AG04449 (cell line): ENCODE data around the gene ARHGAP45.

Experiments
- CTCF ChIA-PET: fragments of 350-600 bp; formaldehyde crosslinking; extraction: SDS; loops from one replicate; lab custom pipeline; 2021; ENCODE audit warnings: antibody characterized with exemption; lab: Yijun Ruan, JAX
- POLR2A ChIA-PET: fragments of 400-600, 350-600 bp; formaldehyde crosslinking; extraction: SDS; loops from one replicate; lab custom pipeline; 2020; ENCODE audit warnings: antibody characterized with exemption, inconsistent platforms; lab: Yijun Ruan, JAX
- DNase-seq: peaks from one replicate; pipeline ENCODE4 v3.0.0-alpha.2; 2010; ENCODE audit warnings: low read depth, low spot score
- H3K4me3 ChIP-seq: 2 replicates; pipeline ENCODE4 v1.5.1; 2011; ENCODE audit warnings: low read depth, mild to moderate bottlenecking, control low read depth, low read length
- TF ChIP-seq, protein P1 (sequence below): IDR thresholded peaks from one replicate; pipeline ENCODE4 v1.5.1; 2011; ENCODE audit warnings: mild to moderate bottlenecking, moderate library complexity, low read length, control low read depth, inconsistent platforms; ENCODE audit not compliant: insufficient read depth; ENCODE audit errors: missing control alignments

ARHGAP45 gene

DNA sequence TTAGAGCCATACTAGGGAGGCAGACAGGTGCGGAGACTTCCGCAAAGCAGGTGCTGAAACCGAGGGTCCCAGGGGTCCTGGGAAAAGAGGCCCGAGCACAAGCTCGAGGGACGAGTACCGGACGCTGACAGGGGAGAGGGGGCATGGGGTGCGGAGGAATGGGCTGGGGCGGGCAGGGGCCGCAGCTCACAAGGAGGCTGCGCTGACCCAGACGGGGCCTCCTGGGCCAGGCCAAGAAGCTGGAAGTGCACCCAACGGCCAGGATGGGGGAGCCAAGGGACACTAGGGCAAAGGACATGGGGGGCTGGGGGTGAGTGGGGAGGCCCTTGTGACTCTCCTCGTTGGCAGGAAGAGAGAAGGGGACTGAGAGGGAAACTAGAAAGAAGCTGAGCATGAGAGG is 26.4 kb downstream of the ARHGAP45 start:
- DNase-seq: no peak
- ChIA-PET CTCF (interaction anchor here (0.5 to 1.3 kb wide), 5 partner anchors 13 to 101 kb away, joined by 3 to 4 read pairs (median 3); no protein-coding TSS in a partner anchor), POLR2A (interaction anchor here (0.9 to 1.3 kb wide), 2 partner anchors 9 kb away, joined by 5 read pairs; no protein-coding TSS in a partner anchor)
- TF ChIP-seq, protein P1, sequence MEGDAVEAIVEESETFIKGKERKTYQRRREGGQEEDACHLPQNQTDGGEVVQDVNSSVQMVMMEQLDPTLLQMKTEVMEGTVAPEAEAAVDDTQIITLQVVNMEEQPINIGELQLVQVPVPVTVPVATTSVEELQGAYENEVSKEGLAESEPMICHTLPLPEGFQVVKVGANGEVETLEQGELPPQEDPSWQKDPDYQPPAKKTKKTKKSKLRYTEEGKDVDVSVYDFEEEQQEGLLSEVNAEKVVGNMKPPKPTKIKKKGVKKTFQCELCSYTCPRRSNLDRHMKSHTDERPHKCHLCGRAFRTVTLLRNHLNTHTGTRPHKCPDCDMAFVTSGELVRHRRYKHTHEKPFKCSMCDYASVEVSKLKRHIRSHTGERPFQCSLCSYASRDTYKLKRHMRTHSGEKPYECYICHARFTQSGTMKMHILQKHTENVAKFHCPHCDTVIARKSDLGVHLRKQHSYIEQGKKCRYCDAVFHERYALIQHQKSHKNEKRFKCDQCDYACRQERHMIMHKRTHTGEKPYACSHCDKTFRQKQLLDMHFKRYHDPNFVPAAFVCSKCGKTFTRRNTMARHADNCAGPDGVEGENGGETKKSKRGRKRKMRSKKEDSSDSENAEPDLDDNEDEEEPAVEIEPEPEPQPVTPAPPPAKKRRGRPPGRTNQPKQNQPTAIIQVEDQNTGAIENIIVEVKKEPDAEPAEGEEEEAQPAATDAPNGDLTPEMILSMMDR: no peak
- peak overlapping the region; percentile 92; the same call in 1 of the 2 replicates for H3K4me3 ChIP-seq

DNA sequence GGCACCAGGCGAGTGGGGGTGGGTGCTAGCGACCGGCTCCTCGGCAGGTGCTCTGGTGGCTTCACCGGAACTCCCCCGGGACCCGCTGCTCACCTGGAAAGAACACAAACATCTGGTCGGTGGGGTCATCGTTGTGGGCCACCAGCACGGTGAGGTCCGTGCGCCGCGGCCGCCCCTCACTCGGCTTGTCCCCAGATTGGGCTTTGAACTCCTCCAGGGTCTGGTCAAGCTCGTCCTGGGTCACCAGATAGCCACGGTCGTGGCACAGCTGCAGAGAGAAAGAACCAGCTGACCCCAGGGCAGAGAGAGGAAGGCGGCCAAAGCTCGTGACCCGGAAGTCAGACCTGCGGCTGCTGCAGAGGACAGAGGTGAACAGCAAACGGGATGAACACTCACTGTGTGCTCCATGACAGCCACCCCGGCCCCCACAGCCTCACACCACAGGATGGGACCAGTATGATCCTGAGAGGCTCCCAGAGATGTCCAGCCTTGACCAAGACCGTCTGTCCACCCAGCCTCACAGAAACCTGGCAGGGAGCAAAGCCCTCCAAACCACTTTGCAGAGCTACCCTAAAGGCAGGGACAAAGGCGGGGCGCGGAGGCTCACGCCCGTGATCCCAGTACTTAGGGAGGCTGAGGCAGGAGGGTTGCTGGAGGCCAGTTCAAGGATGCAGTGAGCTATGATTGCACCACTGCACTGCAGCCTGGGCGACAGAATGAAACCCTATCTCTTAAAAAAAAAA is 27.0 kb downstream of the ARHGAP45 start:
- peak overlapping the region; percentile 92 for H3K4me3 ChIP-seq
- TF ChIP-seq, protein P1: no peak
- no peak for DNase-seq
- ChIA-PET POLR2A (interaction anchor here (0.8 to 1.3 kb wide), 3 partner anchors 8 to 14 kb away, joined by 5 read pairs; no protein-coding TSS in a partner anchor), CTCF (interaction anchor here (0.5 to 1.3 kb wide), 5 partner anchors 9 to 101 kb away, joined by 3 to 4 read pairs (median 3); no protein-coding TSS in a partner anchor)

DNA sequence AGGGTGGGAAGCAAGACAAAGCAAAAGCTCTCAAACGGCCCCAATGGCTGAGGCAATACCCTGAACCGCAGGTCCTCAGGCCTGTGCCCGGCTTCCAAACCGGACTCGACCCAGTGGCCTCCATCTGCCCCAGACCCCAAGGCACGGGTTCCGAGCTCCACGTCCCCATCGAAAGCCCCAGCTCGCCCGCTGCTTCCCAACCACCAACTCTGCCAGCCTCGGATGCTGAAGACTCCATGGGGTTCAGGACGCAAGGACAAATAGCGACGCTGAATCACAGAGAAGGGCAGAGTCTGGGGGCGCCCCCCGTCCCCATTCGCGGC is 27.6 kb downstream of the ARHGAP45 start:
- TF ChIP-seq, protein P1: no peak
- peak overlapping the region; percentile 92 for H3K4me3 ChIP-seq
- POLR2A ChIA-PET: interaction anchor here (0.8 to 1.3 kb wide), 2 partner anchors 10 to 15 kb away, joined by 5 read pairs; no protein-coding TSS in a partner anchor
- CTCF ChIA-PET: interaction anchor here (1.0 to 1.3 kb wide), 2 partner anchors 10 to 27 kb away, joined by 3 to 4 read pairs; no protein-coding TSS in a partner anchor
- DNase-seq: no peak

DNA sequence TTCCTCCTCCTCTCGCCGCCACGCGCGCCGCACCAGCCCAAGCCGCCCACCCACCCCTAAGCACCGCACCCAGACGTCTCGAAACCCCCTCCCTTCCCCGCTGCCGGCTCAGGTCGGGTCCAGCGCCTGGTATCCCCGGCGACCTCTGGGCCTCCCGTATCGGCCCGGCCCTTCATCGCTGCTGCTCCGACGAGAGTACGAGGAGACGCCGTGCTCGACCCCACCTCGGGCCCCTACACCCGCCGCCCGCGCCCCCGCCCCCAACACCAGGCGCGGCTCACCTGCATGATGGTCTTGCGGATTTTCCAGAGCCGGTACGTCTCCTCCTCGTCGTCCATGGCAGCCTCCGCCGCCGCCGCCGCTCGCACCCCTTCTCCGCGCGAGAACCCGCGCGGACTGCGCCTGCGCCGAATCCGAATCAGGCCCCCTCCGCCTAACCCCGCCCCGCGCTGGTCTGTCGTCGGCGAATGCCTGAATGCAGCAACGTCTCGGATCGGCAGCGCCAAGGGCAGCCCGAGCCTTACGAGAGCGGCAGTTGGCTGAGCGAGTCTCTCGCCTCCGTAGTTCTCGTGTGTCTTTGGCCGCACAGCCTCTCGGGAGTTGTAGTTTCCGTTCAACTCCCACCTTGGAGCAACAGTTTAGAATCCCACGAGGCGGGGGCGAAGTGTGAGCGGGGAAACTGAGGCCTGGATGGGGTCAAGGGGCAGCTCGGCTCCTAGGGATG is 28.2 kb downstream of the ARHGAP45 start, which contains the start of gene POLR2E:
Gene POLR2E, minus strand, starts transcription at position 398 of the 724 bp plus-strand sequence. Its CDS starts 60 bp downstream, at position 338.
- TF ChIP-seq, protein P1: no peak
- DNase-seq: peak; percentile 76
- ChIA-PET POLR2A (interaction anchor here (0.8 kb wide), 1 partner anchor 15 kb away, joined by 5 read pairs; no protein-coding TSS in a partner anchor), CTCF (interaction anchor here (1.0 to 1.3 kb wide), 2 partner anchors 10 to 27 kb away, joined by 3 to 4 read pairs; no protein-coding TSS in a partner anchor)
- H3K4me3 ChIP-seq: peak within 1 kb of the TSS; percentile 92

DNA sequence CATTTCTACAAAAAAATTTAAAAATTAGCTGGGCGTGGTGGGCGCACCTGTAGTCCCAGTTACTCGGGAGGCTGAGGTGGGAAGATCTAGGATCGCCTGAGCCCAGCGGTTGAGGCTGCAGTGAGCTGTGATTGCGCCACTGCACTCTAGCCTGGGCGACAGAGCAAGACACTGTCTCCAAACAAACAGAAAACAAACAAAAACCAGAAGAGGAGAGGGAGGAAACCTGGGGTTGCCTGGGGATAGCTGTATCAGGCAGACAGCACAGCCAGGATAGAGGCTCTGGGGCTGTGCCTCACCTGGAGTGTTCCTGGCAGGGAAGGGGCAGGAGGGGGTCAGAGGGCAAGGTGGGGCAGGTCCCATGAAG is 30.8 kb downstream of the ARHGAP45 start:
- no peak for DNase-seq
- POLR2A ChIA-PET: no interaction called here
- CTCF ChIA-PET: interaction anchor here (1.5 to 1.7 kb wide), 3 partner anchors 16 to 146 kb away, joined by 5 to 6 read pairs (median 5); no protein-coding TSS in a partner anchor
- TF ChIP-seq, protein P1: no peak
- H3K4me3 ChIP-seq: no peak overlapping the region
